AG04449 (cell line): ENCODE measurements around the gene INHBE.

Experiments used
- CTCF ChIA-PET: fragments of 350-600 bp; formaldehyde crosslinking; extraction: SDS; loops from one replicate; lab custom pipeline; 2021; ENCODE audit warnings: antibody characterized with exemption; lab: Yijun Ruan, JAX
- POLR2A ChIA-PET: fragments of 400-600, 350-600 bp; formaldehyde crosslinking; extraction: SDS; loops from one replicate; lab custom pipeline; 2020; ENCODE audit warnings: antibody characterized with exemption, inconsistent platforms; lab: Yijun Ruan, JAX
- DNase-seq: peaks from one replicate; pipeline ENCODE4 v3.0.0-alpha.2; 2010; ENCODE audit warnings: low read depth, low spot score
- H3K4me3 ChIP-seq: 2 replicates; pipeline ENCODE4 v1.5.1; 2011; ENCODE audit warnings: low read depth, mild to moderate bottlenecking, control low read depth, low read length
- TF ChIP-seq, protein P1 (sequence below): IDR thresholded peaks from one replicate; pipeline ENCODE4 v1.5.1; 2011; ENCODE audit warnings: mild to moderate bottlenecking, moderate library complexity, low read length, control low read depth, inconsistent platforms; ENCODE audit not compliant: insufficient read depth; ENCODE audit errors: missing control alignments

The INHBE gene

DNA sequence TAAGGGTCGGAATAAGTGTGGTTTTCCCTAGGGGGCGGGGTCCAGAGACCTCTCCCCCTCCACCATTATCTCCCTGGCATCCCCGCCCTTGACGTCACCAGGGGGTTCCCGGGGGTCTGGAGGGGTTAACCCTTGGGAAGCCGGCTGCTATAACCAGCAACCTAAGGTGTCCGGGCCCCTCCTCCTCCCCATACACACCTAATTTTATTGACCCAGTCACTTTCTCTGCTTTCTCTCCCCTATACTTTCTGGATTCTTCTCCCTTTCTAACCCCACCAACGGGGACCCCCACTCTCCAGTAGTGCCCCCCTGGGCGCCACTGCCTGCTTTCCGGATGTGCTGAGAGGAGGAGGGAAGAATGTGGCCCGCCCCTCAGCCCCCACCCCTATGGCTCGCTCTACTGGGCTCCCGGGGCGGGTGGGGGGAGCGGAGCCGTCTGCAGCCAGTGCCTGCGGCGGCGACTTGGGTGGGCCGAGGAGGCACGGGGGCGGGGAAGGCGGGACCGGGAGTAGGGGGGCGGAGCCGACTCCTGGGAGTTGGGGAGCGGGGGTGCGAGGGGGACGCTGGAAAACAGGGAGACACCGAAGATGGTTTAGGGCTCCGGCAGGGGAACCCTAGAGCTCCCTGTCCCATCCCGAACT, 6.3 kb downstream of the INHBE start:
- POLR2A ChIA-PET = interaction anchor here (0.9 kb wide), 1 partner anchor 59 kb away, joined by 3 read pairs; the partner anchor contains the start of gene DDIT3
- CTCF ChIA-PET = interaction anchor here (1.0 to 19.6 kb wide), 13 partner anchors 7 to 343 kb away, joined by 3 to 880 read pairs (median 4); partner anchors contain the start of genes ARHGAP9, INHBE, MARS1 and STAC3
- peak overlapping the region; percentile 77 for H3K4me3 ChIP-seq
- TF ChIP-seq, protein P1, sequence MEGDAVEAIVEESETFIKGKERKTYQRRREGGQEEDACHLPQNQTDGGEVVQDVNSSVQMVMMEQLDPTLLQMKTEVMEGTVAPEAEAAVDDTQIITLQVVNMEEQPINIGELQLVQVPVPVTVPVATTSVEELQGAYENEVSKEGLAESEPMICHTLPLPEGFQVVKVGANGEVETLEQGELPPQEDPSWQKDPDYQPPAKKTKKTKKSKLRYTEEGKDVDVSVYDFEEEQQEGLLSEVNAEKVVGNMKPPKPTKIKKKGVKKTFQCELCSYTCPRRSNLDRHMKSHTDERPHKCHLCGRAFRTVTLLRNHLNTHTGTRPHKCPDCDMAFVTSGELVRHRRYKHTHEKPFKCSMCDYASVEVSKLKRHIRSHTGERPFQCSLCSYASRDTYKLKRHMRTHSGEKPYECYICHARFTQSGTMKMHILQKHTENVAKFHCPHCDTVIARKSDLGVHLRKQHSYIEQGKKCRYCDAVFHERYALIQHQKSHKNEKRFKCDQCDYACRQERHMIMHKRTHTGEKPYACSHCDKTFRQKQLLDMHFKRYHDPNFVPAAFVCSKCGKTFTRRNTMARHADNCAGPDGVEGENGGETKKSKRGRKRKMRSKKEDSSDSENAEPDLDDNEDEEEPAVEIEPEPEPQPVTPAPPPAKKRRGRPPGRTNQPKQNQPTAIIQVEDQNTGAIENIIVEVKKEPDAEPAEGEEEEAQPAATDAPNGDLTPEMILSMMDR = no peak
- no peak for DNase-seq

DNA sequence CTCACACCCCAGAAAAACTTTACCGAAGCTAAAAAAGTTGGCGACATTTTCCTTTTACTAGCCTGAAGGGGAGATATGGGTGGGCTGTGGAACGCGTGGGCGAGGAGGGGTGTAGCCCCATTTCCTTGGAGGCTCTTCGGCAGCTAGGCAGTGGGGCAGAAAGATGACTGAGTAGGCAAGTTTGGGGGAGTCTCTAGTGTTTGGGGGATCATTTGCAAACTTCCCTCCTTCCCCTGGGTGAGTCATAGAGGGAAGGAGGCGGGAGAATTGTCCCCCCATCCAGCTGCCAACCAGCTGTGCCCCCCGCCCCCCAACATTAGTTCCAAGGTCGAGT, 6.8 kb downstream of the INHBE start:
- H3K4me3 ChIP-seq = peak overlapping the region; percentile 77
- TF ChIP-seq, protein P1 = no peak
- CTCF ChIA-PET = interaction anchor here (0.6 to 19.6 kb wide), 20 partner anchors 8 to 344 kb away, joined by 3 to 880 read pairs (median 4); partner anchors contain the start of genes ARHGAP9, INHBE, MARS1 and STAC3
- POLR2A ChIA-PET = interaction anchor here (0.9 kb wide), 1 partner anchor 59 kb away, joined by 3 read pairs; the partner anchor contains the start of gene DDIT3
- no peak for DNase-seq

DNA sequence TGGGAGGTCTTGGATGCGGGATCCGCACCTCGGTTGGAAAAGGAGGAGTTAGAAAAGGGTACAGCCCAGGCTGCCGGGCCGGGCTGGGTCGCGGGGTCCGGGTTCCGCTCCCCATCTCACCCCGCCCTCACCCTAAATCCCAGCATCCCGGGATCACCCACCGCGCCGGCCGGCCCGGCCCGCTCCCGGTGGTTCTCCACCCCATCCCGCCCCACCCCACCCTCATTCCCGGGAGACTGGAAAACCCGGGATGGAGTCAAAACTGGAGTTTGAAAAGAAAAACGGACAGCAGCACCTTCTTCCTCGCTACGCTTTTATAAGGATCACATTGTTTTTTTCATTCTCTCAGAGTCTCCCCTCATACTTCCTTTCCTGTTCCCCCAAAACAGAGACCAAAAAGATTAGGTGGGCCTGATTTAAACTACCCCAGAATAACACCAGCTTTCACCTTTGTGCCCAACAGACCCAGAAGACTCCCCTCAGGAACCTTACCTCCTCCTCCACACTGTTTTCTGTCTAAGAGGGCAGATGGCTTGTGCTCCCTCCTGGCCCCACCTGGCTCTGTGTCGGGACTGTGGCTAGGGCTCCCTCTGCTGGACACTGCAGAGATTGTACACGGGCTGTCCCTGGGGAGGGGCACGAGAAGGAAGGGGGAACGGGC, 7.3 kb downstream of the INHBE start:
- DNase-seq = no peak
- CTCF ChIA-PET = interaction anchor here (0.6 to 19.6 kb wide), 22 partner anchors 8 to 344 kb away, joined by 3 to 880 read pairs (median 4); partner anchors contain the start of genes ARHGAP9, INHBE, MARS1 and STAC3
- TF ChIP-seq, protein P1 = peak; percentile 99
- POLR2A ChIA-PET = interaction anchor here (1.1 kb wide), 2 partner anchors 9 to 10 kb away, joined by 3 to 4 read pairs; no protein-coding TSS in a partner anchor
- peak overlapping the region; percentile 77 for H3K4me3 ChIP-seq

DNA sequence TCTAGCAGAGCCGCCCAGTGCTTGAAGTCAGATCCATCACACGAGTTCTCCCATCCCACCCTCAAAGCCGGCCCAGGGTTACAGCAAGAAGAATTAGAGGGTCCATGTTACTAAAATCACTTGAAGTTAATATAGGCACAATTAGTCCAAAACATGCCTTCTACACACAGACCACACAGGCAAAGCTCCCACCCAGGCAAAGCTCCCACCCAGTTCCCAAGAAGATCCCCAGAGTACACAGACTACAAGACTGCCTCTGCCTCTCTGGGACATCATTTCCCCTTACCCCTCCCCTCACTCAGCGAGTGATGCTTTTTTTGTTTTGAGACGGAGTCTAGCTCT, 7.8 kb downstream of the INHBE start:
- ChIA-PET POLR2A (interaction anchor here (1.1 kb wide), 2 partner anchors 9 to 11 kb away, joined by 3 to 4 read pairs; no protein-coding TSS in a partner anchor), CTCF (interaction anchor here (0.8 to 19.6 kb wide), 17 partner anchors 9 to 345 kb away, joined by 3 to 880 read pairs (median 4); partner anchors contain the start of genes ARHGAP9, INHBE, MARS1 and STAC3)
- no peak overlapping the region; the same call in 1 of the 2 replicates for H3K4me3 ChIP-seq
- DNase-seq = no peak
- TF ChIP-seq, protein P1 = no peak

DNA sequence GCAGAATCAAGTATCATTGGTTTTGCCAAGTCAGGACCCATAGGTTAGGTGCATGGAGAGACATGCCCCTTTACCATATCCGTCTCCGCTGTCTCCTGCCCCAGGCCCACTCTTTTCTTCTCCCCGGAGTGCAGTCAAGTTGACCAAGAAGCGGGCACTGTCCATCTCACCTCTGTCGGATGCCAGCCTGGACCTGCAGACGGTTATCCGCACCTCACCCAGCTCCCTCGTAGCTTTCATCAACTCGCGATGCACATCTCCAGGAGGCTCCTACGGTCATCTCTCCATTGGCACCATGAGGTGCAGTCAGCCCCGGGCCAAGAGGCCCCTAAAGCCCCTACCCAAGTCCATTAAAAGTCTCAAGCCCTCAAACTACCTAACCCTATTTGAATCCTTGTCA, 9.5 kb downstream of the INHBE start:
- CTCF ChIA-PET = interaction anchor here (6.1 to 19.6 kb wide), 3 partner anchors 10 to 209 kb away, joined by 59 to 880 read pairs (median 321); partner anchors contain the start of genes ARHGAP9, INHBE, MARS1 and STAC3
- POLR2A ChIA-PET = interaction anchor here (0.8 kb wide), 1 partner anchor 153 kb away, joined by 4 read pairs; no protein-coding TSS in a partner anchor
- H3K4me3 ChIP-seq = no peak overlapping the region
- TF ChIP-seq, protein P1 = no peak
- DNase-seq = no peak
